Inflammatory macrophage treated with lipopolysaccharide for 1 hour (primary cell): ENCODE data around the gene PTPMT1.
"Not testable (repeated sequence)": the region's sequence is repeated elsewhere in the genome, so short reads cannot be mapped to it uniquely, and the experiment has no call there.

Experiments
- DNase-seq, 2 donors: peaks; one replicate each; pipeline ENCODE4 v3.0.0-alpha.2; 2020 to 2022

The PTPMT1 gene

GRCh38 chr11:47565340-47566148 lies at the start of gene PTPMT1:
TSS of gene PTPMT1 (plus strand) at chr11:47565599. CDS start at chr11:47565623, 24 bp downstream.
- peak; percentile 65 to 70 for DNase-seq

- no peak for DNase-seq
Measured at GRCh38 chr11:47516155-47516554, 49.2 kb upstream of the PTPMT1 start.

GRCh38 chr11:47516984-47517853 lies 48.2 kb upstream of the PTPMT1 start:
- DNase-seq, result no peak

- no peak for DNase-seq
Measured at GRCh38 chr11:47518212-47518964, 47.0 kb upstream of the PTPMT1 start.

GRCh38 chr11:47523490-47524225 lies 41.7 kb upstream of the PTPMT1 start:
- DNase-seq, result peak; percentile 84 to 85

- DNase-seq, result peak in 1 of 2 donors; percentile 51
Measured at GRCh38 chr11:47524291-47524874, 41.0 kb upstream of the PTPMT1 start.

GRCh38 chr11:47526032-47526431 lies 39.4 kb upstream of the PTPMT1 start:
- DNase-seq, result not testable (repeated sequence)

- DNase-seq, result no peak
Measured at GRCh38 chr11:47527186-47527585, 38.2 kb upstream of the PTPMT1 start.

DNA sequence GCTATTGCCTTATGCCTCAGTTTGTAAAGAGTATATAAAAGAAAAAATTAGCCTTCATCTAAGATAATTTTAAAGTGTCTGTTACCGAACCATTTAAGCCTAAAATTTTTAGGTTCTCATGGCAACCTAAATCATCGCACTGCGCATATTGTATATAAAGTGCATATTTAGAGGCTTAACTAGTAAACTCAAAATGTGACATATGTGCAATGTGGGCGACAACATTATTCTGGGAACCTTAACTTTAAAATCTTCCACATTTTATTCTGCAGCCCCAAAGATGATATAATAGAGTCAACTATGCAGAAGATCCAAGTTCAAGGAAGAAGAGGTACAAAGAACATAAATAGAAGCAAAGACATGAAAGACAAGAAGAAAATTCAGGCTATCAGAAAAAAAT lies 35.4 kb upstream of the PTPMT1 start:
- no peak for DNase-seq

GRCh38 chr11:47530721-47531120 lies 34.7 kb upstream of the PTPMT1 start:
- not testable (repeated sequence) for DNase-seq

DNA sequence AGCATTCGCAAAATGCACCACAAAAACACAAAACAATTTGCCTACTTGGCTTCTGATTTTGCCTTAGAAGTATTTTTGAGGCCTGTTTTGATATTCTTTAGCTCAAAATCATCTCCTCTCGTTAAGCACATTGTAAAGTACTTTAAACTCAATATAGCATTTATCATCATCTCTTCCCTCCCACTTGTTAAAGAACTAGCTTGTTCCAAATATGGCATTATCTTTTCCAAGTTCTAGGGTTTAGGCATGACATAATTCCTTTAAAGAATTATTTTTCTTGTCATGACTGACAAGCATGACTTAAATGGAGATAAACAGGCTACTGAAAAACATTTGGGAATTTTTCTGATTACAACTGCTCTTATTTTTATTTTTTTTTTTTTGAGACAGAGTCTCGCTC lies 33.7 kb upstream of the PTPMT1 start:
- no peak for DNase-seq

- DNase-seq, result peak in 1 of 2 donors; percentile 35
Measured at GRCh38 chr11:47532597-47533213, 32.7 kb upstream of the PTPMT1 start.

- DNase-seq, result peak in 1 of 2 donors; percentile 31
Measured at GRCh38 chr11:47533690-47534151, 31.7 kb upstream of the PTPMT1 start.

- DNase-seq, result no peak
Measured at GRCh38 chr11:47534704-47535251, 30.6 kb upstream of the PTPMT1 start.

GRCh38 chr11:47536915-47537314 lies 28.5 kb upstream of the PTPMT1 start:
- DNase-seq, result no peak

DNA sequence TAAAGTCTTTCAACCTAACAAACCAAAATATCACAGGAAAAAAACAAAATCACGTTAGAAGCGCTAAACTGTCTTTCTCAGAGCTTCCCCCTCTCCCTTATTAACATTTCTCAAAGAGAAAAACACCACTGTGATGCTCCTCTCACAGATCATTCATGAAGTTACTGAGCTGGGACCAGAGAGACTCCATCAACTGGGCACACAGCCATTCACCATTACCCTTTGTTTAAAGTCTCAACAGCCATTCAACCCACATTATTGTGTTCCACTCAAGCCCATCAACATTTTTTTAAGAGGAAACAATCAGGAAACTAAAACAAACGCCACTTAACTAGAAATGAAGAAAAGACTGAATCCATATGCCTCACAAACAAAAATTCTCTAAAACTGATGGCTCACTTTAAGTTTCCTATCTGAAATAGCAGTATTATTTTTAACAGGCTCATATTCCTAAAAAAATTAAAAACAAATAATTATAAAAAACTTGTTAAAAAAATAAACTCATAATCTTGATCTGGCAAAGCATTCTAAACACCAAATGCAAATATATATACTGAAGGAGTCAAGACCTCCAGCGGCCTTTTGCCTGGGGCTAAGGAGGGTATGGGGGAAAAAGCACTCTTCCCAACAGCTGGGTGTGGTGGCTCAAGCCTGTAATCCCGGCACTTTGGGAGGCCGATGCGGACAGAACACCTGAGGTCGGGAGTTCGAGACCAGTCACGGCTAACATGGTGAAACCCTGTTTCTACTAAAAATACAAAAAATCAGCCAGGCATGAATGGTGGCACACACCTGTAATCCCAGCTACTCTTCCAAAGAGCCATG lies 26.4 kb upstream of the PTPMT1 start:
- DNase-seq, result no peak

- no peak for DNase-seq
Measured at GRCh38 chr11:47539681-47540039, 25.7 kb upstream of the PTPMT1 start.

GRCh38 chr11:47541070-47541469 lies 24.3 kb upstream of the PTPMT1 start:
- no peak for DNase-seq

GRCh38 chr11:47545298-47545697 lies 20.1 kb upstream of the PTPMT1 start:
- DNase-seq, result no peak

DNA sequence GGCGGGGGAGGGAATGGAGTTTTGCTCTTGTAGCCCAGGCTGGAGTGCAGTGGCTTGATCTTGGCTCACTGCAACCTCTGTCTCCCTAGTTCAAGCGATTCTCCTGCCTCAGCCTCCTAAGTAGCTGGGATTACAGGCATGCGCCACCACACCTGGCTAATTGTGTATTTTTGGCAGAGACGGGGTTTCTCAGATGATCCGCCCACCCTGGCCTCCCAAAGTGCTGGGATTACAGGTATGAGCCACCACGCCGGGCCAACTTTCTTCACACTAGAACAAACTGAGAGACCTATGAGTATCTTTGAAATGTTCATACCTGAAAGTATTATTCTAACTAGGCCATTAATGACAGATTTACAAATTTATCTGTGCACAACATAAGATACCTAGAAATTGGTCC lies 19.1 kb upstream of the PTPMT1 start:
- DNase-seq, result not testable (repeated sequence)
